Measurements from ENCODE around the gene ARHGAP28. TPM values are rescaled to one million over a fixed set of nuclear protein-coding genes. Genes with fewer than 3 reads are reported as not detected.

ARHGAP28 gene
- total and polyA plus RNA-seq, 7 donors, result 0.65 to 8.8 (median 3.0) TPM

DNA sequence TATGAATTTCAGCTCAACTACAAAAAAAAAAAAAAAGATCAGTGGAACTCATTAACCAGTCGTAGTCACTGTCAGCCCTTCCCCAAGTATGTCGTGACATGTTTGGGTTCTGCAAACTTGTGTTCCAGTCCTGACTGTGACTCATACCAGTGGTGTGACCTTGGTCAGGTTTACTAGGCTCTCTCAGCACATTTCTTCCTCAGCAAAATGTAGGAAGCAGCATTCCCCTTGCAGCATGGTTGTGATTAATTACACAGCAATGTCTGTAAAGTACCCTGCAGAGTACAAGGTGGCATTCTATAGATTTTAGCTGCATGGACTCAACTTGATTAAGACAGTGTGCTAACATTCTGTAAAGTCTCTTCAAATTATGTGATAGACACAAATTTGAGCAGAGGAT is 231.1 kb downstream of the ARHGAP28 start:
- TF ChIP-seq, protein P1, sequence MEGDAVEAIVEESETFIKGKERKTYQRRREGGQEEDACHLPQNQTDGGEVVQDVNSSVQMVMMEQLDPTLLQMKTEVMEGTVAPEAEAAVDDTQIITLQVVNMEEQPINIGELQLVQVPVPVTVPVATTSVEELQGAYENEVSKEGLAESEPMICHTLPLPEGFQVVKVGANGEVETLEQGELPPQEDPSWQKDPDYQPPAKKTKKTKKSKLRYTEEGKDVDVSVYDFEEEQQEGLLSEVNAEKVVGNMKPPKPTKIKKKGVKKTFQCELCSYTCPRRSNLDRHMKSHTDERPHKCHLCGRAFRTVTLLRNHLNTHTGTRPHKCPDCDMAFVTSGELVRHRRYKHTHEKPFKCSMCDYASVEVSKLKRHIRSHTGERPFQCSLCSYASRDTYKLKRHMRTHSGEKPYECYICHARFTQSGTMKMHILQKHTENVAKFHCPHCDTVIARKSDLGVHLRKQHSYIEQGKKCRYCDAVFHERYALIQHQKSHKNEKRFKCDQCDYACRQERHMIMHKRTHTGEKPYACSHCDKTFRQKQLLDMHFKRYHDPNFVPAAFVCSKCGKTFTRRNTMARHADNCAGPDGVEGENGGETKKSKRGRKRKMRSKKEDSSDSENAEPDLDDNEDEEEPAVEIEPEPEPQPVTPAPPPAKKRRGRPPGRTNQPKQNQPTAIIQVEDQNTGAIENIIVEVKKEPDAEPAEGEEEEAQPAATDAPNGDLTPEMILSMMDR (IDR thresholded peaks at IDR 0.05), result no peak
- intact Hi-C loops (cut with DNase I), result no loop called here
- 86 to 93% (median 90%) methylated on average over 2 of the region's 2 CpGs for WGBS, 3 donors
- Histone ChIP-seq H3K27me3 (ENCODE audit: insufficient read depth in 3 of 3, low read length in 2 of 3) (no peaks in the 10 kb centered on the region), H3K36me3 (ENCODE audit: insufficient read depth in 1 of 2, low read depth in 1 of 2) (no peaks in the 10 kb centered on the region), H3K4me3 (no peak overlapping the region), H3K9me3 (peaks cover 4% of the 10 kb centered on the region), H3K4me1 (no peaks in the 10 kb centered on the region), H3K27ac (no peak overlapping the region)
- DNase-seq, result no peak
- no peak for ATAC-seq

DNA sequence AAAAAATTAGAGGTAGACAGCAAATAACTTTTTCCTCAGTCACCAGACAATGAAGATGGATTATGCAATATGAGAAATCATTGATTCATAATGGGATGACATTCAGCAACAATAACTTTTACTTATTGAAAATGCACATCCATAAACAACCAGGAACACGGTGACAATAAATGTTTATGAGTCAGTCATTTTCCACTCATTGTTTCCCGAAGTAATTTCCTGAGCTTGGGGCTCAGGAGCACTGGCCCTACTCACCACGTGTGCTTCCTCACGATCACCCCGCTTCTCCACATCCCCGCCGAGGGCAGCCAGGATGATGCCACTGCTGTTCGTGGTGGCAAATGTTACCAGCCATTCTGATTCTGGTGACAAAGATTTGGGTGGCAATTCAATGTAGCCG is 231.8 kb downstream of the ARHGAP28 start:
- Histone ChIP-seq H3K36me3 (ENCODE audit: insufficient read depth in 1 of 2, low read depth in 1 of 2) (no peaks in the 10 kb centered on the region), H3K4me3 (no peak overlapping the region), H3K4me1 (no peaks in the 10 kb centered on the region), H3K27me3 (ENCODE audit: insufficient read depth in 3 of 3, low read length in 2 of 3) (no peaks in the 10 kb centered on the region), H3K9me3 (peaks cover 4% of the 10 kb centered on the region), H3K27ac (no peak overlapping the region)
- no peak for DNase-seq
- ATAC-seq, result no peak
- TF ChIP-seq, protein P1 (IDR thresholded peaks at IDR 0.05), result no peak
- WGBS, 3 donors, result 78 to 83% (median 83%) methylated on average over 9 of the region's 9 CpGs
- intact Hi-C loops (cut with DNase I), result no loop called here

DNA sequence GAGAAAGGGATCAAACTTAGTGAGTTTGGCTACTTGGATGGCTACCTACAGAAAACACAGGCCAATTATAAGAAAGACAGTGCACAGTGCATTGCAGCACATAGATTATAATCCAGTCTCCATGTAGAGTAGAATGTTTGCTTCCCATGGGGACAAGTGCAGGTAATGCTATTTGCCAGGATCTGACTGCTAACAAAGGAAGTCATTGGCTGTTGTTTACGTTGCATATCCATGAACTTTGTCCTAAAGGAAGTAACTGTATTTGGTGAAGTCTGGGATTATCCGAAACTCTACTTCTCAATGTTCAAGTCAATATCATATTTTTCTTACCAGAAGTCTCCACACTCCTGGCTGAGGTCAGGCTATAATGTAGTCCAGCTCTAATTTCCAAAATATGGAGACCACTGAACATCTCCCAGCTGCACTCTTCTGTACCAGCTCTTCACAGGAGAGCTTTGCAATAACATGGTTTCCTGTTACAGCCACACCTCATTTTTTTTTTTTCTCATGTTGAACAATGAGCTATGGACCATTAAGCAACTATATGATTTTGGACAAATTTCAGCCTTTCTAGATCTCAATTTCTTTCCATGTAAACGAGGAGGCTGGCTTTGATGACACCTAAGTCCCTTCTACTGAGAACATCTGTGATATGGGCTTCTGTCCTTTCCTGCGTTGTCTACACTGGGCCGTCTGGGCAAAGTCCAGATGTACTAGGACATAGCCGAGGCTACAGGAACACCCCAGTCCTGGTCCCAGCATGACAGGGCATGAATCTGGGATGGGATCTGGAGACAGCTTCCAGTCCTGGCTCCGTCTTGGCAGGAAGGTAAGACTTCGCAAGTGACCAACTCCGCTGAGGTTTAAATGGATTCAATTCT is 233.3 kb downstream of the ARHGAP28 start:
- DNase-seq (no peak), ATAC-seq (no peak)
- Histone ChIP-seq H3K4me1 (no peaks in the 10 kb centered on the region), H3K27me3 (ENCODE audit: insufficient read depth in 3 of 3, low read length in 2 of 3) (no peaks in the 10 kb centered on the region), H3K36me3 (ENCODE audit: insufficient read depth in 1 of 2, low read depth in 1 of 2) (no peaks in the 10 kb centered on the region), H3K27ac (no peak overlapping the region), H3K9me3 (peaks cover 4% of the 10 kb centered on the region), H3K4me3 (no peak overlapping the region)
- TF ChIP-seq, protein P1 (IDR thresholded peaks at IDR 0.05), result no peak
- 87 to 91% (median 87%) methylated on average over 9 of the region's 9 CpGs for WGBS, 3 donors
- intact Hi-C loops (cut with DNase I), result no loop called here

DNA sequence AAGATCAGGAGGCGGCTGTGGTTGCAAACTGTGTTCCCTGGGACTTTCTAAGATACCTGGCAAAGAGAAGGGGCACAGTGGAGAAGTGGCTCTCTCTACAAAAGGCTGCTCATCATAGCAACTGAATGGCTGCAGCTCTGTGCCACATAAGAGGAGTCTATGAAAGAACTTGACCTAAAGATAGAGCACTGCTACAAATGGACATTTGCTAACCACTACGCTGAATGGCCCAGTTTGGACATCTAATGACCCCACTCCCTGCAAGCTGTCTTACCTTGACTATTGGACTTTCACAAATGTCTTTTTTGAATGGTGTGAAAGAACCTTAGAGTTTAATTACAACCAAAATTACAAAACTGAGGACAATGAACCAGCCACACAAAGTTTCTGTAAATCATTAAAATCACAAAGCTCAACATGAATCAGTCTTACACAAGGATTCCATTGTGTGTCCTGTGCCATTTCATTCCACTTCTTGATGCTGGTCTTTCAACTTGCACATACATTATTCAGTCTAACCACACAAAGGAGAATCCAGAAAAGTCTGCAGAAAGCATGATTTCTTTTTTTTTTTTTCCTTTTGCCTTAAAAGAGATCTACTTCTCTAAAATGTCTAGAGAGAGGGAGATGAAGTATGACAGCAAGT is 234.1 kb downstream of the ARHGAP28 start:
- no peaks in the 10 kb centered on the region for H3K4me1 ChIP-seq
- DNase-seq (no peak), ATAC-seq (no peak)
- H3K9me3 ChIP-seq, result peaks cover 4% of the 10 kb centered on the region
- no peak overlapping the region for H3K4me3 ChIP-seq
- intact Hi-C loops (cut with DNase I), result no loop called here
- 92 to 95% (median 94%) methylated on average over 2 of the region's 2 CpGs for WGBS, 3 donors
- no peak overlapping the region for H3K27ac ChIP-seq
- TF ChIP-seq, protein P1 (IDR thresholded peaks at IDR 0.05), result no peak
- no peaks in the 10 kb centered on the region for H3K27me3 ChIP-seq (ENCODE audit: insufficient read depth in 3 of 3, low read length in 2 of 3)
- H3K36me3 ChIP-seq (ENCODE audit: insufficient read depth in 1 of 2, low read depth in 1 of 2), result no peaks in the 10 kb centered on the region

Data from psoas muscle (tissue), 8 donors.